22Rv1 (cell line): ENCODE measurements around the gene GGTLC1.

Experiments
- ZFX ChIP-seq: fragments of 450-650 bp; IDR thresholded peaks from 2 replicates; pipeline ENCODE4 v1.6.1; 2017; ENCODE audit warnings: antibody characterized with exemption, borderline replicate concordance
- TF ChIP-seq, protein P1 (sequence below): fragments of 450-650 bp; IDR thresholded peaks from 2 replicates; pipeline ENCODE4 v1.5.1; 2017; ENCODE audit warnings: mild to moderate bottlenecking

- TF ChIP-seq, protein P1, sequence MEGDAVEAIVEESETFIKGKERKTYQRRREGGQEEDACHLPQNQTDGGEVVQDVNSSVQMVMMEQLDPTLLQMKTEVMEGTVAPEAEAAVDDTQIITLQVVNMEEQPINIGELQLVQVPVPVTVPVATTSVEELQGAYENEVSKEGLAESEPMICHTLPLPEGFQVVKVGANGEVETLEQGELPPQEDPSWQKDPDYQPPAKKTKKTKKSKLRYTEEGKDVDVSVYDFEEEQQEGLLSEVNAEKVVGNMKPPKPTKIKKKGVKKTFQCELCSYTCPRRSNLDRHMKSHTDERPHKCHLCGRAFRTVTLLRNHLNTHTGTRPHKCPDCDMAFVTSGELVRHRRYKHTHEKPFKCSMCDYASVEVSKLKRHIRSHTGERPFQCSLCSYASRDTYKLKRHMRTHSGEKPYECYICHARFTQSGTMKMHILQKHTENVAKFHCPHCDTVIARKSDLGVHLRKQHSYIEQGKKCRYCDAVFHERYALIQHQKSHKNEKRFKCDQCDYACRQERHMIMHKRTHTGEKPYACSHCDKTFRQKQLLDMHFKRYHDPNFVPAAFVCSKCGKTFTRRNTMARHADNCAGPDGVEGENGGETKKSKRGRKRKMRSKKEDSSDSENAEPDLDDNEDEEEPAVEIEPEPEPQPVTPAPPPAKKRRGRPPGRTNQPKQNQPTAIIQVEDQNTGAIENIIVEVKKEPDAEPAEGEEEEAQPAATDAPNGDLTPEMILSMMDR: no peak
- TF ChIP-seq ZFX: no peak
Observed at GRCh38 chr20:24033565-24033964, 45.0 kb upstream of the GGTLC1 start.
